Measurements from ENCODE around the gene AMN1.

The AMN1 gene

DNA sequence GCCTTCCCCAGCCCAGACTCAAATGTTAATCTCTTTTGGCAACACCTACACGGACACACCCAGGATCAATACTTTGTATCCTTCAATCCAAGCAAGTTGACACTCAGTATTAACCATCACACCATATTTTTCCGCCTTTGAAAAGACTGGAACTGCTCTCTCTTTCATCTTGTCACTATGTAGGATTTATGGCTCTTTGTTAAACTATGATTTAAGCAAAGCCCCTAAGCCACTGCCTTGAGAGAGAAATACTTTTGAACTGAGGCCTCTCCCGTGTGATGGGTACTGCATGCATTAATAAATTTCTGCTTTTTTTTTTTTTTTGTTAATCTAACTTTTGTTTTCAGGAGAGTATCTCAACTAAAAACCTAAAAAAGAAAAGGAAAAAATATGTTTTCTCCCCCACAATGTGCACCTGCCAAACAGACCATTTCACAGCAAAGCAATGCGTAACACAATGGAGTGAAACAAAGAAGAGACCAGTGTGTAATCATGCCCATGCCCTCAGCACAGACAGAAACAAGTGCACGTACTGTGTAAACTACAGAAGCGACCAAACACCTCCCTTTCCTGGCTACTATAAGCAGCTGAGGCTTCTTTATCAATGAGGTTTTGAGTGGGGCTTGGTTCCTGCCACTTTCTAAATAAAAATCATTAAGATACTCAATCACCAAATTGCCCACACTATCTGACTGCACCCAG, 97.6 kb downstream of the AMN1 start:
- no peak for DNase-seq (ENCODE audit: low read depth, low spot score)

DNA sequence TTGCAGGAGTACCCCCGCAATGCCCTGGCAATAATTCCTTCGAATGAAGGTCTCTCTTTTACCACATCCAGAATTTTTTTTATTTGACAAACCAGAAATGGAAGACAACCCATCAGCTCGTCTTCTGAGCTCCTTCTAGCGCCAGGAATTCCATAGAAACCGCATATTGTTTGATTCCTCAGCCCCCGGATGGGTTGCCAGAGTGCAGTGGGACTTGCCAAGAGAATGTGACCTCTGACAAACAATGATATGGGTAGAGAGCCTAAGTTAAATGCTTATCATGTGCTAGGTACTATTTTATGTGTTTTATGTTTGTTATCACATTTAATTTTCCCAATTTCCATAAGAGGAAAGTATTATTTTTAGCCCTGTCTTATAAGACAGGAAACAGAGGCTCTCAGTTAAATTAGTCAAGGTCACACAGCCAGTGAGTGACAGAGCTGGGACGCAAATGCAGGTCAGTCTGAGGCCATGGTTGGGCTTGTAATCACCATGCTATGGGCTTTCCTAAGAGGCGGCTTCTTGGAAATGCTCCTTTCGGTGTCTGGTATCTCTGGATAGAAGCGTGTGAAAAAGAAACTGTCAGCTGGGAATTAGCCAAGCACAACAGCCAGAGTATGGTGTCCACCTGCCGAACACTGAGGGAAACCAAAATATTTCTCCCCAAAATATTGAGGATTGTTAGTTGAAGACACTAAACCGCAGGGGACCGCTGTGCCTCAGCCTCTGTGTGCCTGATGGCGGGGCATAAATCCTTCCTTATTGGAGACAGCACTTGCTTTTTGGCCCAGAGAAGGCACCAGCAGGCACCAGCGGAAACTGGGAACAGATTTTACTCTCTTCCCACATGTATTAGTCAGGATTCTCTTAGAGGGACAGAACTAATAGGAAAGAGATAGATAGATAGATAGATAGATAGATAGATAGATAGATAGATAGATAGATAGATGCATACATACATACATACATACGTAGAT, 98.8 kb downstream of the AMN1 start:
- DNase-seq (ENCODE audit: low read depth, low spot score): peak; percentile 45

DNA sequence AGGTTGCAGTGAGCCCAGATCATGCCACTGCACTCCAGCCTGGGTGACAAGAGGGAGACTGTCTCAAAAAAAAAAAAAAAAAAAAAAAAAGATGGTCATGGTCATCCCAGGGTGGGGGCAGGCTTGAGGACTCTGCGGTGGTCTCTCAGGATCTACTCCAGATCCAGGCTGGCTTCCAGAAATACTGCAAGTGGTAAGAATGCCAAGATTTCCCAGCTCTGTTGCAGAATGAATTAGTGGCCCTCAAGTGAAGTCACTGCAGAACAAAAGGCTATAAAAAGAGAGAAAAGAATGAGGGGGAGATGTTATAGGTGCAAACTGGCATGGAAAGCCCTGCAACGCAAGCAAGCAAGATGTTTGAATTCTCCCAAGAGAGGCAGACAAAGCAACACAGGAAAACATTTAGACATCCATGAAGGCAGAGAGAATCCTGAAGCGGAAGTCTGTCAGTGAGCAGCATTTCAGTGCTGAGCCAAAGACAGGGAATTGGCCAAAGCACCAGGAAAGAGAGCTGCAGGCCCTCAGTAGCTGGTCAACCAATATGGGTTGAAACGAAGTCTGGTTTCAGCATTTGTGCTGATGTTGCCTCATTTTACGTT, 101.3 kb downstream of the AMN1 start:
- peak; percentile 40 for DNase-seq (ENCODE audit: low read depth, low spot score)

DNA sequence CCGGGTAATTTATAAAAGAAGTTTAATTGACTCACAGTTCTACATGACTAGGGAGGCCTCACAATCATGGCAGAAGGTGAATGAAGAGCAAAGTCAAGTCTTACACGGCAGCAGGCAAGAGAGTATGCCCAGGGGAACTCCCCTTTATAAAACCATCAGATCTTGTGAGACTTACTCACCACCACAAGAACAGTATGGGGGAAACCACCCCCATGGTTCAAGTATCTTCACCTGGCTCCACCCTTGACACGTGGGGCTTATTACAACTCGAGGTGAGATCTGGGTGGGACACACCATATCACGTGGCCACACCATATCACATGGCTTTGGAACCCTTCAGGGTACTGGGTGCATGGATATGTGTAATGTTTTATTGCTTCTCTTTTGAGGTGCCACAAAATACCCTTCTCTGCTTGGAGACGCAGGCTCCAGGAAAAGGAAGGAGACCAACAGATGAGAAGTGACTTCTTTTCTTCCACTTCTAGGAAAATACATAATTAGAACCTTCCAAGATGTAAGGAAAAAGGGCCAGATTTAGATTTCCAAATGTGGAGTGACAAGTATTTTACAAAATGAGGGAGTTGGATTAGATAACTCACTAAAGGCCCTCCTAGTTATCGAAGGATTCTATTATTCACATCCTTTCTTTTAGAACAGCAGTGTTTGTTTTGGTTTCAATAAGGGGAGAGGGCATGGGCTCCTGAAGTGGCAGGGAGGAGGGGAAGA, 102.4 kb downstream of the AMN1 start:
- DNase-seq (ENCODE audit: low read depth, low spot score): no peak

DNA sequence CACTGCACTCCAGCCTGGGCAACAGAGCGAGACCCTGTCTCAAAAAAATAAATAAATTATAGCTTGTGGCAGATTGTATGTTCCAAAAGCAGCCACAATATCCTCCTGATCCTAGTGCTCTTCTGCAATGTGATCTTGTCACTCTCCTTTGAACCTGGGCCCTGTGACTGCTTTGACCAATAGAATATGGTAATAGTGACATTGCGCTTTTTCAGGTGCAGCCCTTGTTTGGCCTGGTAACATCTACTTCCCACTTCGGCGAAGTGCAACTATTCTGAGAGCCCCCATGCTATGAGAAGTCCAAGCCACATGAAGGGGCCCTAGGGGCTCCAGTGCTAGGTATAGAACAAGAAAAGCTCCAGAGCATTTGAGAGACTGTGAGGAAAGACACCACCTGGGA, 106.8 kb downstream of the AMN1 start:
- no peak for DNase-seq (ENCODE audit: low read depth, low spot score)

Data from astrocyte of the hippocampus (primary cell).